SK-N-SH treated with all-trans-retinoic acid at 6 μM for 48 hours (cell line): ENCODE measurements around the gene FGF14.

Experiments used
- ARNTL ChIP-seq: fragments of 450-650 bp; formaldehyde crosslinking; IDR thresholded peaks from 2 replicates; pipeline ENCODE4 v1.5.0; 2020; ENCODE audit warnings: low read depth, mild to moderate bottlenecking, moderate library complexity, borderline replicate concordance
- ESRRG ChIP-seq: fragments of 250-450 bp; sonication (Bioruptor Pico); IDR thresholded peaks from 2 replicates; pipeline ENCODE4 v1.6.1; 2021; ENCODE audit warnings: mild to moderate bottlenecking
- OSR1 ChIP-seq: fragments of 250-450 bp; sonication (Bioruptor Pico); IDR thresholded peaks from 2 replicates; pipeline ENCODE4 v1.8.0; 2022; ENCODE audit warnings: moderate library complexity, mild to moderate bottlenecking, inconsistent platforms
- PPARA ChIP-seq: fragments of 250-450 bp; sonication (Bioruptor Pico); IDR thresholded peaks from 2 replicates; pipeline ENCODE4 v1.5.0; 2020; ENCODE audit warnings: mild to moderate bottlenecking, borderline replicate concordance
- RARB ChIP-seq: fragments of 250-450 bp; sonication (Bioruptor Pico); IDR thresholded peaks from 2 replicates; pipeline ENCODE4 v1.8.0; 2021; ENCODE audit warnings: mild to moderate bottlenecking, moderate library complexity
- ZC3H10 ChIP-seq: fragments of 250-450 bp; sonication (Bioruptor Pico); IDR thresholded peaks from 2 replicates; pipeline ENCODE4 v1.5.1; 2021; ENCODE audit warnings: mild to moderate bottlenecking, moderate library complexity
- ZFP3 ChIP-seq: fragments of 250-450 bp; sonication (Bioruptor Pico); IDR thresholded peaks from 2 replicates; pipeline ENCODE4 v1.5.0; 2020; ENCODE audit warnings: mild to moderate bottlenecking, moderate library complexity
- ZNF70 ChIP-seq: fragments of 450-650 bp; formaldehyde crosslinking; IDR thresholded peaks from 2 replicates; pipeline ENCODE4 v1.5.0; 2020; ENCODE audit warnings: mild to moderate bottlenecking, moderate library complexity
- ZNF8 ChIP-seq: fragments of 450-650 bp; formaldehyde crosslinking; IDR thresholded peaks from 2 replicates; pipeline ENCODE4 v1.5.0; 2020; ENCODE audit warnings: mild to moderate bottlenecking, moderate library complexity
- TF ChIP-seq, protein P1 (sequence below): fragments of 250-450 bp; sonication (Bioruptor Pico); IDR thresholded peaks from 2 replicates; pipeline ENCODE4 v1.8.0; 2020; ENCODE audit warnings: mild to moderate bottlenecking, moderate library complexity, borderline replicate concordance
- TF ChIP-seq, protein P2 (sequence below): fragments of 250-450 bp; sonication (Bioruptor Pico); IDR thresholded peaks from 2 replicates; pipeline ENCODE4 v1.5.1; 2020; ENCODE audit warnings: low read depth, mild to moderate bottlenecking, moderate library complexity
- TF ChIP-seq, protein P3 (sequence below): fragments of 250-450 bp; sonication (Bioruptor Pico); IDR thresholded peaks from 2 replicates; pipeline ENCODE4 v1.5.0; 2020; ENCODE audit warnings: mild to moderate bottlenecking, moderate library complexity
- TF ChIP-seq, protein P4 (sequence below): fragments of 250-450 bp; sonication (Bioruptor Pico); IDR thresholded peaks from 2 replicates; pipeline ENCODE4 v1.5.1; 2021; ENCODE audit warnings: mild to moderate bottlenecking, moderate library complexity
- TF ChIP-seq, protein P5 (sequence below): fragments of 250-450 bp; sonication (Bioruptor Pico); IDR thresholded peaks from 2 replicates; pipeline ENCODE4 v1.8.0; 2021; ENCODE audit warnings: low read depth, mild to moderate bottlenecking, moderate library complexity, borderline replicate concordance

DNA sequence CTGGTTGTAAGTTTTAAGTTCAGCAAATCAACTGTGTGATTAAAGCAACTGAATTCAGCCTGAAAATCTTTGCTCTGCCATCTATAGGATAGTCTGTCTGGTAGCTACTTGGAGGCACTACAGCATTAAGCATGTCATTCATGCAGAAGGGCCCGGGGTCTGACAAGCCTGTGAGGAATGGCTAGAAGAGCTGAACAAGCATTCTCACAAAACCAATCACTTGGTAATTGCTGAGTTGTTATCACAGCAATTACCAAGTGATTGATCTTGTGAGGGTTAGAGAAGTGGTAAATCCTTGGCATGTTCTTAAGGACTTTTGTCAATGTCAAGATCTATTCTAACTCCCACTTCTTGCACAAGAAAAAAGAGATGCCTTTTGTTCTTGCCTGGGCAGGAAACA lies 356.1 kb downstream of the FGF14 start:
- TF ChIP-seq, protein P1, sequence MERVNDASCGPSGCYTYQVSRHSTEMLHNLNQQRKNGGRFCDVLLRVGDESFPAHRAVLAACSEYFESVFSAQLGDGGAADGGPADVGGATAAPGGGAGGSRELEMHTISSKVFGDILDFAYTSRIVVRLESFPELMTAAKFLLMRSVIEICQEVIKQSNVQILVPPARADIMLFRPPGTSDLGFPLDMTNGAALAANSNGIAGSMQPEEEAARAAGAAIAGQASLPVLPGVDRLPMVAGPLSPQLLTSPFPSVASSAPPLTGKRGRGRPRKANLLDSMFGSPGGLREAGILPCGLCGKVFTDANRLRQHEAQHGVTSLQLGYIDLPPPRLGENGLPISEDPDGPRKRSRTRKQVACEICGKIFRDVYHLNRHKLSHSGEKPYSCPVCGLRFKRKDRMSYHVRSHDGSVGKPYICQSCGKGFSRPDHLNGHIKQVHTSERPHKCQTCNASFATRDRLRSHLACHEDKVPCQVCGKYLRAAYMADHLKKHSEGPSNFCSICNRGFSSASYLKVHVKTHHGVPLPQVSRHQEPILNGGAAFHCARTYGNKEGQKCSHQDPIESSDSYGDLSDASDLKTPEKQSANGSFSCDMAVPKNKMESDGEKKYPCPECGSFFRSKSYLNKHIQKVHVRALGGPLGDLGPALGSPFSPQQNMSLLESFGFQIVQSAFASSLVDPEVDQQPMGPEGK (CRISPR knock-in tag) = no peak
- TF ChIP-seq, protein P2, sequence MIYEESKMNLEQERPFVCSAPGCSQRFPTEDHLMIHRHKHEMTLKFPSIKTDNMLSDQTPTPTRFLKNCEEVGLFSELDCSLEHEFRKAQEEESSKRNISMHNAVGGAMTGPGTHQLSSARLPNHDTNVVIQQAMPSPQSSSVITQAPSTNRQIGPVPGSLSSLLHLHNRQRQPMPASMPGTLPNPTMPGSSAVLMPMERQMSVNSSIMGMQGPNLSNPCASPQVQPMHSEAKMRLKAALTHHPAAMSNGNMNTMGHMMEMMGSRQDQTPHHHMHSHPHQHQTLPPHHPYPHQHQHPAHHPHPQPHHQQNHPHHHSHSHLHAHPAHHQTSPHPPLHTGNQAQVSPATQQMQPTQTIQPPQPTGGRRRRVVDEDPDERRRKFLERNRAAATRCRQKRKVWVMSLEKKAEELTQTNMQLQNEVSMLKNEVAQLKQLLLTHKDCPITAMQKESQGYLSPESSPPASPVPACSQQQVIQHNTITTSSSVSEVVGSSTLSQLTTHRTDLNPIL (CRISPR knock-in tag) = no peak
- no peak for TF ChIP-seq ZNF70 (CRISPR knock-in tag)
- TF ChIP-seq OSR1 (CRISPR knock-in tag) = no peak
- TF ChIP-seq ESRRG (CRISPR knock-in tag) = no peak
- no peak for TF ChIP-seq ZFP3 (CRISPR knock-in tag)
- TF ChIP-seq, protein P3, sequence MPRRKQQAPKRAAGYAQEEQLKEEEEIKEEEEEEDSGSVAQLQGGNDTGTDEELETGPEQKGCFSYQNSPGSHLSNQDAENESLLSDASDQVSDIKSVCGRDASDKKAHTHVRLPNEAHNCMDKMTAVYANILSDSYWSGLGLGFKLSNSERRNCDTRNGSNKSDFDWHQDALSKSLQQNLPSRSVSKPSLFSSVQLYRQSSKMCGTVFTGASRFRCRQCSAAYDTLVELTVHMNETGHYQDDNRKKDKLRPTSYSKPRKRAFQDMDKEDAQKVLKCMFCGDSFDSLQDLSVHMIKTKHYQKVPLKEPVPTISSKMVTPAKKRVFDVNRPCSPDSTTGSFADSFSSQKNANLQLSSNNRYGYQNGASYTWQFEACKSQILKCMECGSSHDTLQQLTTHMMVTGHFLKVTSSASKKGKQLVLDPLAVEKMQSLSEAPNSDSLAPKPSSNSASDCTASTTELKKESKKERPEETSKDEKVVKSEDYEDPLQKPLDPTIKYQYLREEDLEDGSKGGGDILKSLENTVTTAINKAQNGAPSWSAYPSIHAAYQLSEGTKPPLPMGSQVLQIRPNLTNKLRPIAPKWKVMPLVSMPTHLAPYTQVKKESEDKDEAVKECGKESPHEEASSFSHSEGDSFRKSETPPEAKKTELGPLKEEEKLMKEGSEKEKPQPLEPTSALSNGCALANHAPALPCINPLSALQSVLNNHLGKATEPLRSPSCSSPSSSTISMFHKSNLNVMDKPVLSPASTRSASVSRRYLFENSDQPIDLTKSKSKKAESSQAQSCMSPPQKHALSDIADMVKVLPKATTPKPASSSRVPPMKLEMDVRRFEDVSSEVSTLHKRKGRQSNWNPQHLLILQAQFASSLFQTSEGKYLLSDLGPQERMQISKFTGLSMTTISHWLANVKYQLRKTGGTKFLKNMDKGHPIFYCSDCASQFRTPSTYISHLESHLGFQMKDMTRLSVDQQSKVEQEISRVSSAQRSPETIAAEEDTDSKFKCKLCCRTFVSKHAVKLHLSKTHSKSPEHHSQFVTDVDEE = no peak
- TF ChIP-seq, protein P4, sequence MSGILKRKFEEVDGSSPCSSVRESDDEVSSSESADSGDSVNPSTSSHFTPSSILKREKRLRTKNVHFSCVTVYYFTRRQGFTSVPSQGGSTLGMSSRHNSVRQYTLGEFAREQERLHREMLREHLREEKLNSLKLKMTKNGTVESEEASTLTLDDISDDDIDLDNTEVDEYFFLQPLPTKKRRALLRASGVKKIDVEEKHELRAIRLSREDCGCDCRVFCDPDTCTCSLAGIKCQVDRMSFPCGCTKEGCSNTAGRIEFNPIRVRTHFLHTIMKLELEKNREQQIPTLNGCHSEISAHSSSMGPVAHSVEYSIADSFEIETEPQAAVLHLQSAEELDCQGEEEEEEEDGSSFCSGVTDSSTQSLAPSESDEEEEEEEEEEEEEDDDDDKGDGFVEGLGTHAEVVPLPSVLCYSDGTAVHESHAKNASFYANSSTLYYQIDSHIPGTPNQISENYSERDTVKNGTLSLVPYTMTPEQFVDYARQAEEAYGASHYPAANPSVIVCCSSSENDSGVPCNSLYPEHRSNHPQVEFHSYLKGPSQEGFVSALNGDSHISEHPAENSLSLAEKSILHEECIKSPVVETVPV (CRISPR knock-in tag) = no peak
- TF ChIP-seq ZNF8 = no peak
- TF ChIP-seq PPARA (CRISPR knock-in tag) = no peak
- no peak for TF ChIP-seq RARB
- TF ChIP-seq ARNTL (CRISPR knock-in tag) = no peak
- TF ChIP-seq ZC3H10 = no peak
- TF ChIP-seq, protein P5, sequence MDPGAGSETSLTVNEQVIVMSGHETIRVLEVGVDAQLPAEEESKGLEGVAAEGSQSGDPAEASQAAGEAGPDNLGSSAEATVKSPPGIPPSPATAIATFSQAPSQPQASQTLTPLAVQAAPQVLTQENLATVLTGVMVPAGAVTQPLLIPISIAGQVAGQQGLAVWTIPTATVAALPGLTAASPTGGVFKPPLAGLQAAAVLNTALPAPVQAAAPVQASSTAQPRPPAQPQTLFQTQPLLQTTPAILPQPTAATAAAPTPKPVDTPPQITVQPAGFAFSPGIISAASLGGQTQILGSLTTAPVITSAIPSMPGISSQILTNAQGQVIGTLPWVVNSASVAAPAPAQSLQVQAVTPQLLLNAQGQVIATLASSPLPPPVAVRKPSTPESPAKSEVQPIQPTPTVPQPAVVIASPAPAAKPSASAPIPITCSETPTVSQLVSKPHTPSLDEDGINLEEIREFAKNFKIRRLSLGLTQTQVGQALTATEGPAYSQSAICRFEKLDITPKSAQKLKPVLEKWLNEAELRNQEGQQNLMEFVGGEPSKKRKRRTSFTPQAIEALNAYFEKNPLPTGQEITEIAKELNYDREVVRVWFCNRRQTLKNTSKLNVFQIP = no peak
